Neural progenitor cell (in vitro differentiated cells): Measurements from ENCODE around the gene PACS1. TPM values are rescaled to one million over a fixed set of nuclear protein-coding genes. Genes with fewer than 3 reads are reported as not detected.

Experiments
- DNase-seq: peaks from one replicate; pipeline ENCODE4 v3.0.0-alpha.2; 2016; ENCODE audit warnings: low spot score
- H2AFZ ChIP-seq: fragments of 200-600 bp; sonication (generic); replicated peaks from 2 replicates; pipeline ENCODE4 v1.6.1; 2016; ENCODE audit warnings: antibody characterized with exemption
- H3F3A ChIP-seq: fragments of 200-600 bp; sonication (generic); 2 replicates; pipeline ENCODE4 v1.6.1; 2016; ENCODE audit warnings: antibody characterized with exemption, low read depth
- H3K27ac ChIP-seq: fragments of 200-600 bp; sonication (generic); 2 replicates; pipeline ENCODE4 v1.5.1; 2016; ENCODE audit warnings: mild to moderate bottlenecking
- H3K27me3 ChIP-seq: fragments of 200-600 bp; sonication (generic); 2 replicates; pipeline ENCODE4 v1.6.1; 2016; ENCODE audit warnings: mild to moderate bottlenecking, moderate library complexity
- H3K36me3 ChIP-seq: fragments of 200-600 bp; sonication (generic); 2 replicates; pipeline ENCODE4 v1.5.1; 2016
- H3K4me1 ChIP-seq: fragments of 200-600 bp; sonication (generic); 2 replicates; pipeline ENCODE4 v1.6.1; 2016; ENCODE audit warnings: mixed run types
- H3K4me2 ChIP-seq: fragments of 200-600 bp; sonication (generic); 2 replicates; pipeline ENCODE4 v1.6.1; 2016
- H3K4me3 ChIP-seq: fragments of 200-600 bp; sonication (generic); 2 replicates; pipeline ENCODE4 v1.5.1; 2016
- H3K79me2 ChIP-seq: fragments of 200-600 bp; sonication (generic); 2 replicates; pipeline ENCODE4 v1.6.1; 2016; ENCODE audit warnings: low read depth
- H3K9ac ChIP-seq: fragments of 200-600 bp; sonication (generic); 2 replicates; pipeline ENCODE4 v1.6.1; 2016
- H3K9me3 ChIP-seq: fragments of 200-600 bp; sonication (generic); 2 replicates; pipeline ENCODE4 v1.5.1; 2016; ENCODE audit warnings: low read depth
- H4K20me1 ChIP-seq: fragments of 200-600 bp; sonication (generic); 2 replicates; pipeline ENCODE4 v1.6.1; 2016; ENCODE audit warnings: low read depth
- H3K27ac Mint-ChIP-seq: 3 replicates; pipeline ENCODE4 v1.8.0; 2021; ENCODE audit warnings: mixed read lengths
- H3K27me3 Mint-ChIP-seq: 2 replicates; pipeline ENCODE4 v1.8.0; 2022; ENCODE audit warnings: low read depth, mild to moderate bottlenecking, inconsistent platforms, moderate library complexity, mixed read lengths; ENCODE audit not compliant: insufficient read depth
- H3K36me3 Mint-ChIP-seq: 3 replicates; pipeline ENCODE4 v1.8.0; 2021; ENCODE audit warnings: mixed read lengths
- H3K4me1 Mint-ChIP-seq: 3 replicates; pipeline ENCODE4 v1.8.0; 2021; ENCODE audit warnings: mixed read lengths
- H3K4me3 Mint-ChIP-seq: 3 replicates; pipeline ENCODE4 v1.8.0; 2021; ENCODE audit warnings: mild to moderate bottlenecking, moderate library complexity, mixed read lengths
- H3K9me3 Mint-ChIP-seq: 3 replicates; pipeline ENCODE4 v1.8.0; 2020; ENCODE audit warnings: mixed read lengths
- CTCF ChIP-seq: fragments of 200-600 bp; sonication (generic); IDR thresholded peaks from 2 replicates; pipeline ENCODE4 v1.5.1; 2017; ENCODE audit warnings: antibody characterized with exemption, mild to moderate bottlenecking
- EZH2 ChIP-seq: fragments of 200-600 bp; sonication (generic); IDR thresholded peaks from 2 replicates; pipeline ENCODE4 v1.6.1; 2017; ENCODE audit warnings: antibody characterized with exemption, mild to moderate bottlenecking, moderate library complexity
- EZH2phosphoT487 ChIP-seq: fragments of 200-600 bp; sonication (generic); IDR thresholded peaks from 2 replicates; pipeline ENCODE4 v1.6.1; 2017; ENCODE audit warnings: antibody characterized with exemption
- total RNA-seq: library from RNA; depleted of rRNA; stranded (reverse); fragments of >200 nt; gene quantifications from 2 replicates; pipeline ENCODE4 v1.2.3, GENCODE V29; 2015; ENCODE audit warnings: low replicate concordance

PACS1 gene
- total RNA-seq, 1 donor from 2014 or later = 13.4 TPM

DNA sequence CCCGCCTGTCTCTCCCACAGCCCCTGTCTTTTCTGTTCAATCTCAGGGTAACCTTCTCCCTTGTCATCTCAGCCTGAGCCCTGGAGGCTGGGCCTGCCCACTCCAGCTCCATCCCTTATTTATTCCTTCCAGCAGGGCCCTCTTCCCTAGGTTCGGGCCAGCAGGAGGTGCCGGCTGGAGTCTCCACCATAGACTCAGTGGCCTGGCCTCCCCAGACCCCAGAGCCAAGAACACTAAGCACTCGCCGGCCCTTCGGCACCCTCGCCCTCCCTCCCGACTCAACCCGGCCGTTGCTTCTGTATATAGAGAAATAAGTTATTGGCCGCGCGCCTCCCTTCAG is 196.9 kb downstream of the PACS1 start:
- Histone ChIP-seq H3K4me2 (peak overlapping the region; percentile 93), H3K9ac (no peak overlapping the region), H3K36me3 (no peaks in the 10 kb centered on the region), H2AFZ (no peak overlapping the region), H3F3A (peaks cover 34% of the 10 kb centered on the region), H3K4me1 (peaks cover 12% of the 10 kb centered on the region), H3K4me3 (peak overlapping the region; percentile 76), H3K27ac (no peak overlapping the region), H3K9me3 (no peaks in the 10 kb centered on the region), H4K20me1 (peaks cover 42% of the 10 kb centered on the region), H3K79me2 (peaks cover 25% of the 10 kb centered on the region), H3K27me3 (no peaks in the 10 kb centered on the region)
- TF ChIP-seq EZH2 (no peak), EZH2phosphoT487 (no peak), CTCF (no peak)
- Mint-ChIP-seq H3K27ac (peak overlapping the region; percentile 83), H3K27me3 (peaks cover 13% of the 10 kb centered on the region), H3K36me3 (peaks cover 15% of the 10 kb centered on the region), H3K4me3 (peak overlapping the region; percentile 97), H3K4me1 (peaks cover 19% of the 10 kb centered on the region), H3K9me3 (no peaks in the 10 kb centered on the region)
- no peak for DNase-seq

DNA sequence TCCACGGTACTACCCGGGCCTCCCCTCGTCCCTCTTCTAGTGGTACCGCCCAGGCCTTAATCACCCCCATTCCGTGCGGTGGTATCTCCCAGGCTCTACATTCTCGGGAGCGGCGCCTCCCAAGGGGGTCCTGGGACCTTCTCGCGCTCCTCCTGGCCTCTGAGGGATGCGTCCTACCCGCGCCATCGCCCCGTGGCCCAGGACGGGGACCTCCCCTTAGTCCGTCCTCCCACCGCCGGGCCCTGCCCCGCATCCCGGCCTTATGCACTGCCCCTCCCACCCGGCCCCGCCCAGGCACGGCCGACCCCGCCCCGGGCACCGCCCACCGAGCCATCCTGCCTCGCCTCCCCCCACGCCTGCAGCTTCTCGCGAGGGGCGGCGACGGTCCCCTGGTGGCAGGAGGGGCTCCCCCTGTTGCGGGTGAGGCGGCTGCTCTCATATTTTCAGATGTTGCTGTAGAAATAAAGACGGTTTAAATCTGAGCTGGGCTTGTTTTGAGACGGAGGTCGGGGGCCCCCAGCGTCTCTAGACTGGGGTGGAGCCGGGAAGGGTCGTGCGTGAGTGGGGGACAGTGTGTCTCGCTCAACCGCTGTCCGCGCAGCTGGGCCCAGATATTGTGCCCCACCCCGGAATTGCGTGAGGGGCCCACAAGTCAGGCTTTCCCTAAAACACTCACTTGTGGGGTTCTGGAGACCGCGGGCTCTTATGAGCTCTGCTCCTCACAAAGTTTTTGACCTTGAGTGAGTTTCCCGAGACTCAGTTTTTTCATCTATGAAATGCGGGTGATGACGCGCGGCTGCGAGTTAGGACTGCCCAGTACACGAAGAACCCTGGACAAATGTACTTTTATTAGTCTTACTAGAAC is 197.5 kb downstream of the PACS1 start:
- peaks cover 19% of the 10 kb centered on the region for H3K4me1 Mint-ChIP-seq
- Histone ChIP-seq H3K27ac (no peak overlapping the region), H3F3A (peaks cover 34% of the 10 kb centered on the region), H3K4me1 (peaks cover 12% of the 10 kb centered on the region), H2AFZ (peak overlapping the region; percentile 3), H3K36me3 (no peaks in the 10 kb centered on the region), H3K9ac (no peak overlapping the region), H3K4me2 (peak overlapping the region; percentile 93), H3K27me3 (no peaks in the 10 kb centered on the region), H3K4me3 (peak overlapping the region; percentile 76), H4K20me1 (peaks cover 42% of the 10 kb centered on the region), H3K9me3 (no peaks in the 10 kb centered on the region), H3K79me2 (peaks cover 25% of the 10 kb centered on the region)
- H3K4me3 Mint-ChIP-seq = peak overlapping the region; percentile 97
- peaks cover 16% of the 10 kb centered on the region for H3K36me3 Mint-ChIP-seq
- TF ChIP-seq CTCF = peak; percentile 23
- TF ChIP-seq EZH2 = no peak
- peak overlapping the region; percentile 94 for H3K27ac Mint-ChIP-seq
- H3K27me3 Mint-ChIP-seq = peaks cover 13% of the 10 kb centered on the region
- peak; percentile 93 for DNase-seq
- no peaks in the 10 kb centered on the region for H3K9me3 Mint-ChIP-seq

GRCh38 chr11:66268244-66268951 is 198.3 kb downstream of the PACS1 start, which contains the start of gene RAB1B:
RAB1B (plus strand) TSS chr11:66268639; CDS start chr11:66268680, 41 bp downstream.
- peaks cover 25% of the 10 kb centered on the region for H3K79me2 ChIP-seq
- Mint-ChIP-seq H3K4me1 (peaks cover 19% of the 10 kb centered on the region), H3K4me3 (peak within 1 kb of the TSS; percentile 97), H3K27me3 (peaks cover 11% of the 10 kb centered on the region), H3K36me3 (peaks cover 19% of the 10 kb centered on the region), H3K27ac (peak within 1 kb of the TSS; percentile 98), H3K9me3 (no peaks in the 10 kb centered on the region)
- H3K4me2 ChIP-seq = peak within 1 kb of the TSS; percentile 93
- peak within 1 kb of the TSS; percentile 76 for H3K4me3 ChIP-seq
- H2AFZ ChIP-seq = peak within 1 kb of the TSS; percentile 85
- H3K27me3 ChIP-seq = no peaks in the 10 kb centered on the region
- H3K9me3 ChIP-seq = no peaks in the 10 kb centered on the region
- H4K20me1 ChIP-seq = peaks cover 42% of the 10 kb centered on the region
- H3F3A ChIP-seq = peaks cover 34% of the 10 kb centered on the region
- H3K4me1 ChIP-seq = peaks cover 12% of the 10 kb centered on the region
- H3K9ac ChIP-seq = peak within 1 kb of the TSS; percentile 82
- H3K27ac ChIP-seq = peak within 1 kb of the TSS; percentile 87
- peak; percentile 100 for DNase-seq
- no peak for TF ChIP-seq EZH2phosphoT487
- no peak for TF ChIP-seq CTCF
- TF ChIP-seq EZH2 = no peak
- H3K36me3 ChIP-seq = no peaks in the 10 kb centered on the region
